ENCODE measurements around the gene NRXN3. TPM values are rescaled to one million over a fixed set of nuclear protein-coding genes. Genes with fewer than 3 reads are reported as not detected.

Gene NRXN3
- polyA plus RNA-seq, 1 of the 3 experiments (the other 2 are of a cell fraction): 1.6 TPM

DNA sequence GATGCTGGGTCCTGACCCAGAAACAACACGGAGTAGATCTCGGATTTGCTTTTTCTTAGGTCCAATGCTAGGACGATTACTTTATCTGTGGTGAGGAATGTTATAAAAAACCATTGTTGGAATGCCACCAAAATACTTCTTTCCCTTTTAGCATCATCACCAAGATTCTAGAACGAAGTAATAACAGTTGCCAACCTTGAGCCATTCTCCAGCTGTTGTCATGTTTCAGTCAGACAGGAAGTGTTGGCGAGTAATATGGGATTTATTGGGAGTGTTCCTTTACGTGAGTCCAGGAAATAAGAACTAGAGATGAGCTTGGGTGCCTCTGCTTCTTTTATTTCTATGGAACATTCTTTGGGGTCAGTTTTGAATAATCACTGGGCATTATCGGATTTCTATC is 1148.2 kb downstream of the NRXN3 start:
- H3K36me3 ChIP-seq (replicated peaks in 1 of 2; ENCODE audit: control insufficient read depth in 1 of 2, insufficient read depth in 2 of 2, low read length in 1 of 2): no peaks in the 10 kb centered on the region
- POLR2A ChIA-PET: no interaction called here
- H2AFZ ChIP-seq (ENCODE audit: low read depth): peak overlapping the region; percentile 24; the same call in 1 of the 2 replicates
- no peaks in the 10 kb centered on the region for H3K79me2 ChIP-seq (ENCODE audit: insufficient read depth)
- CTCF ChIA-PET: no interaction called here
- no peak for DNase-seq
- H3K9ac ChIP-seq: no peak overlapping the region
- no peaks in the 10 kb centered on the region for H3K9me2 ChIP-seq
- H3K27me3 ChIP-seq (ENCODE audit: insufficient read depth): no peaks in the 10 kb centered on the region
- H3K27ac ChIP-seq (ENCODE audit: low read depth in 2 of 2, low read length in 1 of 2): no peak overlapping the region
- H3K4me2 ChIP-seq: peak overlapping the region; percentile 46
- H3K4me1 ChIP-seq (ENCODE audit: control insufficient read depth in 1 of 2, insufficient read depth in 2 of 2, low read depth in 1 of 2, low read length in 1 of 2): 0 out of 4 replicates have a peak, but pooled peaks cover 0 to 4% of the 10 kb centered on the region in 2 experiments
- H4K20me1 ChIP-seq (ENCODE audit: insufficient read depth): no peaks in the 10 kb centered on the region
- WGBS (ENCODE audit: low lambda C conversion rate): 19% methylated on average over 7 of the region's 7 CpGs
- H3K4me3 ChIP-seq (ENCODE audit: low read depth in 2 of 2, low read length in 1 of 2): peak overlapping the region in 1 of 2 experiments; percentile 40; a peak in 1 of 4 replicates
- H3F3A ChIP-seq (replicated peaks; ENCODE audit: insufficient read depth): no peaks in the 10 kb centered on the region
- TF ChIP-seq EP300 (IDR thresholded peaks at IDR 0.05; ENCODE audit: borderline replicate concordance in 1 of 2, low read depth in 1 of 2, low read length in 1 of 2) (no peak), NFIC (IDR thresholded peaks at IDR 0.05; ENCODE audit: borderline replicate concordance) (no peak), GATA2 (CRISPR knock-in tag; IDR thresholded peaks at IDR 0.05) (no peak), FOSL2 (IDR thresholded peaks at IDR 0.05; ENCODE audit: borderline replicate concordance, low read depth) (no peak), ELF1 (IDR thresholded peaks at IDR 0.05) (no peak), TEAD4 (IDR thresholded peaks at IDR 0.05; ENCODE audit: borderline replicate concordance, insufficient read depth) (no peak), MEF2A (IDR thresholded peaks at IDR 0.05; ENCODE audit: borderline replicate concordance, low read depth) (no peak), CHD2 (IDR thresholded peaks at IDR 0.05; ENCODE audit: low read length, partially characterized antibody) (no peak), RAD21 (IDR thresholded peaks at IDR 0.05; ENCODE audit: low read length) (no peak), IRF3 (IDR thresholded peaks at IDR 0.05; ENCODE audit: low read depth, low read length) (no peak), JUND (IDR thresholded peaks at IDR 0.05) (no peak), YY1 (IDR thresholded peaks at IDR 0.05; ENCODE audit: low read depth) (no peak), ZBTB33 (IDR thresholded peaks at IDR 0.05; ENCODE audit: borderline replicate concordance, low read depth) (no peak), CTCF (IDR thresholded peaks at IDR 0.05) (no peak), FOXJ3 (CRISPR knock-in tag; IDR thresholded peaks at IDR 0.05) (no peak)
- TF ChIP-seq, protein P1, sequence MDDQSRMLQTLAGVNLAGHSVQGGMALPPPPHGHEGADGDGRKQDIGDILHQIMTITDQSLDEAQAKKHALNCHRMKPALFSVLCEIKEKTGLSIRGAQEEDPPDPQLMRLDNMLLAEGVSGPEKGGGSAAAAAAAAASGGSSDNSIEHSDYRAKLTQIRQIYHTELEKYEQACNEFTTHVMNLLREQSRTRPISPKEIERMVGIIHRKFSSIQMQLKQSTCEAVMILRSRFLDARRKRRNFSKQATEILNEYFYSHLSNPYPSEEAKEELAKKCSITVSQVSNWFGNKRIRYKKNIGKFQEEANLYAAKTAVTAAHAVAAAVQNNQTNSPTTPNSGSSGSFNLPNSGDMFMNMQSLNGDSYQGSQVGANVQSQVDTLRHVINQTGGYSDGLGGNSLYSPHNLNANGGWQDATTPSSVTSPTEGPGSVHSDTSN (IDR thresholded peaks at IDR 0.05): no peak
- no peaks in the 10 kb centered on the region for H3K9me3 ChIP-seq

Measured in SK-N-SH (cell line).